Inferior parietal cortex (tissue), 1 donor: ENCODE results near the gene MN1.

ENCODE experiments used
- DNase-seq: peaks from one replicate; pipeline ENCODE4 v3.0.0-alpha.2; 2016; ENCODE audit errors: extremely low spot score

The MN1 gene

GRCh38 chr22:27740202-27740748 lies 61.3 kb downstream of the MN1 start:
- no peak for DNase-seq

- DNase-seq, result no peak
Measured at GRCh38 chr22:27737521-27737920, 64.0 kb downstream of the MN1 start.

- DNase-seq, result no peak
Measured at GRCh38 chr22:27734066-27734465, 67.5 kb downstream of the MN1 start.

- DNase-seq, result no peak
Measured at GRCh38 chr22:27732841-27733240, 68.7 kb downstream of the MN1 start.

GRCh38 chr22:27732391-27732790 lies 69.2 kb downstream of the MN1 start:
- DNase-seq, result no peak

- no peak for DNase-seq
Measured at GRCh38 chr22:27731621-27732020, 69.9 kb downstream of the MN1 start.

- no peak for DNase-seq
Measured at GRCh38 chr22:27730641-27731433, 70.7 kb downstream of the MN1 start.

GRCh38 chr22:27729246-27729645 lies 72.3 kb downstream of the MN1 start:
- DNase-seq, result no peak

GRCh38 chr22:27727673-27728451 lies 73.7 kb downstream of the MN1 start:
- DNase-seq, result no peak

- DNase-seq, result no peak
Measured at GRCh38 chr22:27726686-27727449, 74.7 kb downstream of the MN1 start.

- no peak for DNase-seq
Measured at GRCh38 chr22:27726331-27726685, 75.2 kb downstream of the MN1 start.

- DNase-seq, result no peak
Measured at GRCh38 chr22:27725661-27726060, 75.9 kb downstream of the MN1 start.

- no peak for DNase-seq
Measured at GRCh38 chr22:27724709-27725108, 76.8 kb downstream of the MN1 start.

GRCh38 chr22:27724157-27724556 lies 77.4 kb downstream of the MN1 start:
- DNase-seq, result no peak

- DNase-seq, result no peak
Measured at GRCh38 chr22:27723708-27724107, 77.8 kb downstream of the MN1 start.

- DNase-seq, result no peak
Measured at GRCh38 chr22:27723158-27723557, 78.4 kb downstream of the MN1 start.

- no peak for DNase-seq
Measured at GRCh38 chr22:27720860-27721259, 80.7 kb downstream of the MN1 start.

GRCh38 chr22:27719535-27720227 lies 81.9 kb downstream of the MN1 start:
- DNase-seq, result peak; percentile 77

GRCh38 chr22:27719036-27719347 lies 82.6 kb downstream of the MN1 start:
- no peak for DNase-seq

GRCh38 chr22:27718186-27719035 lies 83.1 kb downstream of the MN1 start:
- DNase-seq, result peak; percentile 13

GRCh38 chr22:27717094-27717493 lies 84.5 kb downstream of the MN1 start:
- no peak for DNase-seq
